Activated CD8-positive, alpha-beta memory T cell treated with anti-CD3 and anti-CD28 coated beads for 1 hour (primary cell): ENCODE data around the gene KNSTRN.

Experiments used
- DNase-seq, 2 donors: peaks; one replicate each; pipeline ENCODE4 v3.0.0-alpha.2; 2020; ENCODE audit warnings: low read depth in 1 of 2; ENCODE audit errors: extremely low read depth in 1 of 2

KNSTRN gene

DNA sequence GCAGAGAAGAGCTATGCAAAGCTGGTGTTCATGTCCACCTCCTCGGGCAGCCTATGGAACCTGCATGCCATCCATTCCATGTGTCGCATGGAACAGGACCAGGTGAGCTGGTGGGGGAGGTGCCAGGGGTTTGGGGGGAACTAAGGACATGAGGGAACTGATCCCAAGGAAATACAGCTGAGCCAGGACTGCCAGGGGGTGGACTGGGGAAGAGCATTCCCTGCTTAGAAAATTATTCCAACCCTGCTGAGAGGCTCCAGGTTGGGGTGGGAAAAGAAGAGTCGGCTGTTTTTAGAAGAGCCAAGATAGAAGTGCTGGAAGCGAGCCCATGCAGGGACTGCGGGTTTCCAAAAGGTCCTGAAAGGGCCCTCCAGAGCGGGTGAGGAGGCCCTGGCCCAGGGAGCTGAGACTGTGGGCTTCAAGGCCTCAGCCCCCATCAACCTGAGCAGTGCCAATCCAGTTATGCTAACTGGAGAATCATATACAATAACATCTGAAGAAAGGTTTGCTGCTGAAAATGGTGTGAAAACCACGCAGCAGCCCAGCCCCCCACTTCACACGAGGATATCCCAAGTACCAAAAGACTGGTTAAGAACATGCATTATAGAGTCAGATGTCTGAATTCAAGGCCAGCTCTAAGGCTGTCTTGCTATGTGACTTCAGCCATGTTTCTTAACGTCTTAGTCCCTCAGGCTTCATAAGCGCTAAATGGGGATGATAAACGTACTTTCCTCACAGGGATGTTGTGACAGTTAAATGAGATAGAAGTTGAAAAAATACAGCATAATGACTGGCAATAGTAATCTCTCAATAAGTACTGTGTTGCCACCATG lies 16.7 kb upstream of the KNSTRN start:
- no peak for DNase-seq

DNA sequence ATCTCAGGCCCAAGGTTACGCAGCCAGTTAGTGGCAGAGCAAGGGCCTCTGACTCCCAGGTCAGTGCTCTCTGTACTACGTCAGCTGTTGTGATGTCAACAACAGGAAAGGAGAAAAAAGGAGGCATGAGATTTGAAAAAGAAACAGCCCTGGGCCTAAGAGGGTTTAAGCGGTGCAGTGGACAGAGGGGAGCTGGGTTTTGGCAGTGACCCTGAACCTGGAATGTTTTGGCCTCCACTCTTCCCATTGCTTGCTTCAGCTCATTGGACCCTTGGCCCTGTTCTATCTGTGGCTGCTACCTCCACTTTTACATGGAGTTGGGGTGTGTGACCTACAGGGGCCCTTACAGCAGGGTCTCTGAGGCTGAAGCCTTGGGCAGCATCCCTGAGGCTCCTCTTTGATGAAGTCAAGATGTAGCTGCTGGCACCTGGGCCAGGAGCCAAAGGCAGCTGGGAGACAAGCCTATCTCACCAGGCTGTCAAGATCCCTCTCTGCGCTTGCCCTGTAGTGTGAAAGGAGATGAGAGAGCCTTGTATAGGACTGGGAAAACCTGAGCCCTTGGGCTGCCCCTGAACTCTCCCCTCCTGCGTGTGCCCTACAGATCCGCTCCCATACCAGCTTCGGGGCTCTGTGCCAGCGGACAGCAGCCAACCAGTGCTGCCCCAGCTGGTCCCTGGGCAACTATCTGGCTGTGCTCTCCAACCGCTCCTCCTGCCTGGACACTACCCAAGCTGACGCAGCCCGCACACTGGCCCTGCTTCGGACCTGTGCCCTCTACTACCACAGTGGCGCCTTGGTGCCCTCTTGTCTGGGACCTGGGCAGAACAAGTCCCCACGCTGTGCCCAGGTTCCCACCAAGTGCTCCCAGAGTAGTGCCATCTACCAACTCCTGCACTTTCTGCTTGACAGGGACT lies 15.8 kb upstream of the KNSTRN start:
- DNase-seq = no peak

DNA sequence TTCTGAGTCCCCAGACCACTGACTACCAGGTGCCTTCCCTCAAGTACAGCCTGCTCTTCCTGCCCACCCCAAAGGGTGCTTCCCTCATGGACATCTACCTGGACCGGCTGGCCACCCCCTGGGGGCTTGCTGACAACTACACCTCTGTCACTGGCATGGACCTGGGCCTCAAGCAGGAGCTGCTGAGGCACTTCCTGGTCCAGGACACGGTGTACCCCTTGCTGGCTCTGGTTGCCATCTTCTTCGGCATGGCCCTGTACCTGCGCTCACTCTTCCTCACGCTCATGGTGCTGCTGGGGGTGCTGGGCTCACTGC lies 15.2 kb upstream of the KNSTRN start:
- DNase-seq = no peak

DNA sequence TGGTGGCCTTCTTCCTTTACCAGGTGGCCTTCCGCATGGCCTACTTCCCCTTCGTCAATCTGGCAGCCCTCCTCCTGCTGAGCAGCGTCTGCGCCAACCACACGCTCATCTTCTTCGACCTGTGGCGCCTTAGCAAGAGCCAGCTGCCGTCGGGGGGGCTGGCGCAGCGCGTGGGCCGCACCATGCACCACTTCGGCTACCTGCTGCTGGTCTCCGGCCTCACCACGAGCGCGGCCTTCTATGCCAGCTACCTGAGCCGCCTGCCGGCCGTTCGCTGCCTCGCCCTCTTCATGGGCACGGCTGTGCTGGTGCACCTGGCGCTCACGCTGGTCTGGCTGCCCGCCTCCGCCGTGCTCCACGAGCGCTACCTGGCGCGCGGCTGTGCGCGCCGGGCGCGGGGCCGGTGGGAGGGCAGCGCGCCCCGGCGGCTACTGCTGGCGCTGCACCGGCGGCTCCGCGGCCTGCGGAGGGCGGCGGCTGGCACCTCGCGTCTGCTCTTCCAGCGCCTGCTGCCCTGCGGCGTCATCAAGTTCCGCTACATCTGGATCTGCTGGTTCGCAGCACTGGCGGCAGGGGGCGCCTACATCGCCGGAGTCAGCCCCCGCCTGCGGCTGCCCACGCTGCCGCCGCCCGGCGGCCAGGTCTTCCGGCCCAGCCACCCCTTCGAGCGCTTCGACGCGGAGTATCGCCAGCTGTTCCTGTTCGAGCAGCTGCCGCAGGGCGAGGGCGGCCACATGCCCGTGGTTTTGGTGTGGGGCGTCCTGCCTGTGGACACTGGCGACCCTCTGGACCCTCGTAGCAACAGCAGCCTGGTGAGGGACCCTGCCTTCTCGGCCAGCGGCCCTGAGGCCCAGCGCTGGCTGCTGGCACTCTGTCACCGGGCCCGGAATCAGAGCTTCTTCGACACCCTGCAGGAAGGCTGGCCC lies 14.6 kb upstream of the KNSTRN start:
- DNase-seq = peak; percentile 69 to 76

DNA sequence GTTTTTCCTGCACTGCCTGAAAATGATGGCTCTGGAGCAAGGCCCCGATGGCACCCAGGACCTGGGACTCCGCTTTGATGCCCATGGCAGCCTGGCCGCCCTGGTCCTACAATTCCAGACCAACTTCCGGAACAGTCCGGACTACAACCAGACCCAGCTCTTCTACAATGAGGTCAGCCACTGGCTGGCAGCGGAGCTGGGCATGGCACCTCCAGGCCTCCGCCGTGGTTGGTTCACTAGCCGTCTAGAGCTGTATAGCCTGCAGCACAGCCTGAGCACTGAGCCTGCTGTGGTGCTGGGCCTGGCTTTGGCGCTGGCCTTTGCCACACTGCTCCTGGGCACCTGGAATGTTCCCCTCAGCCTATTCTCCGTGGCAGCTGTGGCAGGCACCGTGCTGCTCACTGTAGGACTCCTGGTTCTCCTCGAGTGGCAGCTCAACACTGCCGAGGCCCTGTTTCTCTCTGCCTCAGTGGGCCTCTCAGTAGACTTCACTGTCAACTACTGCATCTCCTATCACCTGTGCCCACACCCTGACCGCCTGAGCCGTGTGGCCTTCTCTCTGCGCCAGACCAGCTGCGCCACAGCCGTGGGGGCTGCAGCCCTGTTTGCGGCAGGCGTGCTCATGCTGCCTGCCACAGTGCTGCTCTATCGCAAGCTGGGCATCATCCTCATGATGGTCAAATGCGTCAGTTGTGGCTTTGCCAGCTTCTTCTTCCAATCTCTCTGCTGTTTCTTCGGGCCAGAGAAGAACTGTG lies 13.6 kb upstream of the KNSTRN start:
- DNase-seq = no peak

DNA sequence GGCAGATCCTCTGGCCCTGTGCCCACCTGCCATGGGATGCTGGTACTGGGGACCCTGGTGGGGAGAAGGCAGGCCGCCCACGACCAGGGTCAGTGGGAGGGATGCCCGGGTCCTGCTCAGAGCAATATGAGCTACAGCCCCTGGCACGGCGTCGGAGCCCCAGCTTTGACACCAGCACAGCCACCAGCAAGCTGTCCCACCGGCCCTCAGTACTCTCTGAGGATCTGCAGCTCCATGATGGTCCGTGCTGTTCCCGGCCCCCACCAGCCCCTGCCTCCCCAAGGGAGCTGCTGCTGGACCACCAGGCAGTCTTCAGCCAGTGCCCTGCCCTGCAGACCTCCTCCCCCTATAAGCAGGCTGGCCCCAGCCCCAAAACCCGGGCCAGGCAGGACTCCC lies 13.0 kb upstream of the KNSTRN start:
- no peak for DNase-seq

DNA sequence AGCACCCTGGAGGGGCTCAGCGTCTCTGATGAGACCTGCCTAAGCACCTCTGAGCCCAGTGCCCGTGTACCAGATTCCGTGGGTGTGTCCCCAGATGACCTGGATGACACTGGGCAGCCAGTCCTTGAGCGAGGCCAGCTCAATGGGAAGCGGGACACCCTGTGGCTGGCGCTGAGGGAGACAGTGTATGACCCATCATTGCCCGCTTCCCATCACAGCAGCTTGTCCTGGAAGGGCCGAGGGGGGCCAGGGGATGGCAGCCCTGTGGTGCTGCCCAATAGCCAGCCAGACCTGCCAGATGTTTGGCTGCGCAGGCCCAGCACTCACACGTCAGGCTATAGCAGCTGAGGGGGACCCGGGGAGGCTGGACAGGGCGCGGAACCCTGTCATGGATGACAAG lies 12.6 kb upstream of the KNSTRN start:
- DNase-seq = no peak

DNA sequence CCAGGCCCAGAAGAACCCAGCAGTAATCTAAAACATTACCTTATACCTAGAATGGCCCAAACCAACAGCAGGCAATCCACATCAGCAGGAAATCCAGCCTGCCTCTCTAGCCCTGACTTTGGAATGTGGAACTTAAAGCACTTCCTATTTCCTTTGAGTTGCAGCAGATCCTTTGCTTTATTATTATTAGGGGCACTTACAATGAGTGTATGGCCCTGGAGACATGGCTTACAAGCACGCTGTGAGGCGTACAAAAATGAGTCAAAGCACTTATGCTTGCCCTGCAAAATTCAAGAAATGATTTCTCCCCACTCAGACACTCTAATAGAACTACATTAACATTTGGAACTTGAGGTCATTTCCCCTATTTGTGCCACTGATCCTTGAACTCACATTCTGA lies 9.5 kb upstream of the KNSTRN start:
- DNase-seq = no peak

DNA sequence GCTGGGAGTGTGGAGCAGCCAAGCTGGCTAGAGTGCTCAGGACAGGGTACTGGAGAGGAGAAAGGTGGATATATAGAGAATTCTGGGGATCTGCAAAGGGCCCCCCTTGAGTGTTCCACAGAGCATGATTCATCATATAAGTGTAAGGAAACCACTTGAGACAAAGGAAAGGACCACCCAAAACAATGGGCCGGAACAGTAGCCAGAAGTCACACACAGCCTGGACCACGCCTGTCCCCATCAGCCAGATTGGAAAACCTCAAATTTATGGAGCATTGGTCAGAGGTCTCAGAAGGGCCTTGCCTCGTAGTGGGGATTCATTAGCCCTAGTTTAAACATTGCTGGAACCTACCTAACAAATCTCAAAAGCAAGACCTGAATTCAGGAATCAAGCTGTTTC lies 4.9 kb upstream of the KNSTRN start:
- no peak for DNase-seq

DNA sequence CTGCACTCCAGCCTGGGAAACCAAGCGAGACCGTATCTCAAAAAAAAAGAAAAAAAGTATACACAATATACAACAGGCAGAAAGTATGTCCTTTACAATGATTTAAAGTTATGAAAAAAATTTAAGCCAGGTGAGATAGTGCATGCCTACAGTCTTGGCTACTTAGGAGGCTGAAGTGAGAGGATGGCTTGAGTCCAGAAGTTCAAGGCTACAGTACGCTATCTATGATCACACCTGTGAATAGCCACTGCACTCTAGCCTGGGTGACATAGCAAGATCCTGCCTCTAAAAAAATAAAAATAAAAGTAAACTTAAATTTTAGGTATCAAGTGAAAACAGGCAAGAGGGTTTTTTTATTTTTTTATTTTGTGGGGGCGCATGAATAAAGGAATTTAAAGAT lies 3.1 kb upstream of the KNSTRN start:
- DNase-seq = no peak

DNA sequence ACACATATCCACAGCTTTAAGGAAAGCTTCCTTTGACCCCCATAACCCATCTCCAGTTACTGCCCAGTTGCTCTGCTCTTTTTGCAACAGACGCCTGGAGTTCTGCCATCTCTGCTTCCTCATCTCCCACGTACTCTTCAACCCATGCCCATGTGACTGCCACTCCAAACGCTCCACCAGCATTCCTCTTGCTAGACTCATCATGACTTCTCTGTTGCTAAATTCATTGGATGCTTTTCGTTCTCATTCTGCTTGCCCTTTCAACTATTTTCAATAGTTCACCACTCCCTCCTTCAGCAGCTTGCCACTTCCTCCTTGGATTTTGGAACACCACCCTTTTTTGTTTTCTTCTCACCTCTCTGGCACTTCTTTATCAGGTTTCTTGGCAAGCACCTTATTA lies 2.7 kb upstream of the KNSTRN start:
- DNase-seq = no peak

DNA sequence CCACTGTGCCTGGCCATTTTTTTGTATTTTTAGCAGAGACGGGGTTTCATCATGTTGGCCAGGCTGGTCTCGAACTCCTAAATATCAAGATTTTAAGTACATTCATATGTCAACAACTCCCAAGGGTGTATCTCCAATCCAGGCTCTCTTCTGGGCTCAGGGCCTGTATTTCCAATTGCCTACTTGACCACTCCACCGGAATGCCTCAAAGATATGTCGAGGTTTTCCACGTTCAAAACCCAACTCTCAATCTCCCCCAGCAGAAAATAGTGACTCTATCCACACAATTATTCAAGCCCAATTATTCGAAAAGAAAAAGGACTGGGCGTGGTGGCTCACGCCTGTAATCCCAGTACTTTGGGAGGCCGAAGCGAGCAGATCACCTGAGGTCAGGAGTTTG lies 1.9 kb upstream of the KNSTRN start:
- DNase-seq = no peak

DNA sequence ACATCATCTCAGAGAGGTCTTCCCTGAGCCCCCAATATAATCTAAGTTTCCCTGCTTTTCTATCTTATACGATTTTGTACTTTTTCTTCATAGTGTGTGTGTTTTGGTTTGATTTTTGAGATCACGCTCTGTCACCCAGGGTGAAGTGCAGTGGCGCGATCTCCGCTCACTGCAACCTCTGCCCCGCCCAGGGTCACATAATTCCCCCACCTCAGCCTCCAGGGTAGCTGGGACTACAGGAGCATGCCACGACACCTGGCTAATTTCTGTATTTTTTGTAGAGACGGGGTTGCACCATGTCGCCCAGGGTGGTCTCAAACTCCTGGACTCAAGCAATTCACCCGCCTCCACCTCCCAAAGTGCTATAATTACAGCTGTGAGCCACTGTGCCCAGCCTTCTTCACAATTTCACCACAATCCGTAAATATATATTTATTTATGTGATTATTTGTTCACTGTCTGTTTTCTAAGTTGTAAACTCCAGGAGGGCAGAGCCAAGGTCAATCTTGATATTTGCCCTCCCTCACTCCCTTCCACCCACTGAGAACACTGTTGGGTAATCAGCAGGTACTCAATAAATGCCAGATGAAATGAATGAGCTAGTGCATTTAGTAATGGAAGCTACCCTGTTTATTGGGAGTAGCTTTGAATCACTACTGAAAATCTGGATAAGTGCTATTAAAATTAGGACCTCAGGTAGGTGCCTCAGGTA lies 547 bp upstream of the KNSTRN start:
- no peak for DNase-seq

DNA sequence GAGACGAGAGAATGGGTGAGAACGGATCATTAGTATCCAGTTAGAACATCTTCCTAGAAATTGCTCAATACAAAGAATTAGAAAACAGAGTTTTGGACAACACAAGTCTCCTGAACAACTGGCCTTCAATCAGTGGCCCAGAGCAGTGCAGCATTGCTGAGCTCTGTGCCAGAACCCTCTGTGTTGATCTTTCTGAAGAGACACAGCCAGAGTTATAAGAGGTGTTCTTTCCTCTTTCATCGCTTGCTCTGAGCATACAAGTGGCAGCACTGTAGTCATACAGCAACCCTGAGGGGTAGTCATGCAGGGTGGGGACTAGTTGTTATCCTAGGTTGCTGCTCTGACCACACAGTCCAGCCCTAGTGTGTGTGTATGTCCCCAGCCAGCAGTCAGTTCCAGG lies 4.0 kb downstream of the KNSTRN start:
- DNase-seq = no peak

DNA sequence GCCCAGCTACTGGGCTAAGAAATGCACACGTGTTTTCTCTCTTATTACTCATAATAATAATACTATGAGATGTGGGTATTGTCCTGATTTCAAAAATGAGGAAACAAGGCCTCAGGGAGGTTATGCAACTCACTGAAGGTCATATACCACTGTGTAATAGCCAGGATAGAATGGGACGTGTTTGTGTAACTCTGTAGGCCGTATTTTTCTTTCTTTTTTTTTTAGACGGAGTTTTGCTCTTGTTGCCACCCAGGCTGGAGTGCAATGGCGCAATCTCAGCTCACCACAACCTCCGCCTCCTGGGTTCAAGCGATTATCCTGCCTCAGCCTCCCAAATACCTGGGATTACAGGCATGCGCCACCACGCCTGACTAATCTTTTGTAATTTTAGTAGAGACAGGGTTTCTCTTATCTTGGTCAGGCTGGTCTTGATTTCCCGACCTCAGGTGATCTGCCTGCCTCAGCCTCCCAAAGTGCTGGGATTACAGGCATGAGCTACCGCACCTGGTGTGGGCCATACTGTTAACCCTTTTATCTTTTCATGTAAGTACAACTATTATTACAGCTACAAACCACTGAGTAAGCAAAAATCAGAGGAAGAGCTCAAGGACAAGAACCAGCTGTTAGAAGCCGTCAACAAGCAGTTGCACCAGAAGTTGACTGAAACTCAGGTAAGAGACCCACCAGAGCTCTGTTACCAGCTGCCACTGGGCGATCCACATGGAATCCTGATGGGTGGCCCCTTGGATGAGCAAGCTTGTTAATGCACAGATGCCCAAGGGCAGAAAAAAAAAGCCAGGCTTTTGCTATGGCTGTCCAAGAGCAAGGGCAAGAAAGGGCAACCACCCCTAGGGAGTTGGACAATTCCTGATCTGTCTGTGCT lies 6.7 kb downstream of the KNSTRN start:
- no peak for DNase-seq

DNA sequence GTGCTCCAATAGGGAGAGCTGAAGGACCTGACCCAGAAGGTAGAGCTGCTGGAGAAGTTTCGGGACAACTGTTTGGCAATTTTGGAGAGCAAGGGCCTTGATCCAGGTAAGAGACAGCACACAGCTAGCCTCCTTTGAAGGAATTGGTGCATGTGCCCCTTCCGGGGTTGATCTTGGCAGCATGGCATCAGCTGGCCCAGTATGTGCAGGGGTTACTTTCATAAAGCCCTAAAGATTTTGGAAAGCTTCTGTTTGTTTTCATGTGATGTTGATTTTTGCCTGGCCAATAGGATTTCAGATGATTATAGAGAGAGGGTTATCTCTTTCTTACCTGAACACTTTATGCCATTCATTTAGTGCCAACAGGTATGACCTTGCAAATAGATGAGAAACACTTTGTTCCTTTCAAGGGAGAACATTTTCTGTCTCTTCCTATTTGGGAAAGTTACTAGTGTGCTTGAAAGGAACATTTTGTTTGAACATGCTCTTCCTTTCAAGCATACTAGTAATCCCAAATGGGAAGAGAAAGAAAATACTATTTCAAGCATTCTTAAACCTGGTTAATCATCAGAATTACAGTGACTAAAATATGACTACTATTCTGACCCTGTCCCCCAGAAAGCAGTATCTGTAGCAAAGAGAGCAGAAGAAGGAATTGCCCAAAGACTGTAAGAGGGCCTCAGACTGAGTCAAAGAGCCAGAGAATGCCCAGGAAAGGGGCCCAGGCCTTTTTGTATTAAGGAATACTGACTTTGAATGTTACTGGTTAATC lies 7.5 kb downstream of the KNSTRN start:
- no peak for DNase-seq

DNA sequence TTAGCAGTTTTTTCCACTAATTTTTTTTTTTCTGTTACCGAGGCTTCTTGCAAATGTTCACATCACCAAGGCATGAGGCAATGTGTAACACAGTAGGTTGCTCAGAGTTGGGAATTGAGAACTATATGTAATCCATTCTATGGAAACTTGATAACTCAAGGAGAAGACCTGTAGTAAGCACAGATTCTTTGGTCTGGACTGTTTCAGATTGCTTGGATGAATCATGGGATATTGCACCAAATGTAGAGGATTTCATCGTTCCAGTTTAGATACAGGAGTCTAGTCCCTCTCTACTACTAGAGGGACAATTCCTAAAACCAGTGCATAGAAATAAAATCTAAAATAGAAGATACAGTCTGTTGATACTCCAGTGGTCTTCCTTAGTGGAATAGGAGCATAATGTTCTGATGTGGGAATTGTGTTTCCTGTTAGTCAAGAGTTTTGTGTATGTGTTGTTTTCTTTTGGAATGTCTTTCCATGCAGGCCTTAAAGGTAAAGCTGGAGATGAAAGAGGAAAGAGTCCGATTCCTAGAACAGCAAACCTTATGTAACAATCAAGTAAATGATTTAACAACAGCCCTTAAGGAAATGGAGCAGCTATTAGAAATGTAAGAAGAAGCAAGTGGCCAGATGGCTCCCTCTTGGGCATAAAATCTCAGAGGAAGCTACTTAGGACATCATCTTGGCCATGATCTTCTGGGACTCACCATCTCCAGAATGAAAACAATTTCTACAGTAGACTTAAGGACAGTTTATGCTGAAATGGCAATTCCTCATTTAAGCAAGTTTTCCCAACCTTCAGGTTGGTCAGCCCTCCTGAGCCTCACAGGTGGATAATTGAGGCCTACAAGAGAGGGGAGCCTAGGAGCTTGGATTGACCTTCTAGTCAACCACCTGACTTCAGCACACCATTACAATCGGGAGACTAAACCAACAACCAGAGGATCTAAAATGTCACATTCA lies 10.7 kb downstream of the KNSTRN start:
- DNase-seq = no peak
